Ascending aorta (tissue), 2 donors: ENCODE results near the gene KCNH4. TPM values are rescaled to one million over a fixed set of nuclear protein-coding genes. Genes with fewer than 3 reads are reported as not detected.
A peak's percentile ranks its signal among the peaks of the same experiment; 100 is the strongest.

Source experiments
- DNase-seq, 2 donors: peaks; one replicate each; pipeline ENCODE4 v3.0.0-alpha.2; 2019; ENCODE audit warnings: low spot score in 2 of 2
- H3K27ac ChIP-seq, 2 donors: fragments of 200-600 bp; sonication (generic); one replicate each; pipeline ENCODE4 v1.5.1; 2016 to 2017; ENCODE audit warnings: mild to moderate bottlenecking in 1 of 2
- H3K27me3 ChIP-seq: fragments of 200-600 bp; sonication (generic); one replicate; pipeline ENCODE4 v1.5.1; 2017
- H3K36me3 ChIP-seq, 2 donors: fragments of 200-600 bp; sonication (generic); one replicate each; pipeline ENCODE4 v1.5.1; 2016
- H3K4me1 ChIP-seq, 2 donors: fragments of 200-600 bp; sonication (generic); one replicate each; pipeline ENCODE4 v1.5.1; 2016 to 2017; ENCODE audit warnings: mild to moderate bottlenecking in 1 of 2
- H3K4me3 ChIP-seq, 2 donors: fragments of 200-600 bp; sonication (generic); one replicate each; pipeline ENCODE4 v1.5.1; 2016 to 2017; ENCODE audit warnings: mild to moderate bottlenecking in 1 of 2
- H3K9me3 ChIP-seq, 2 donors: fragments of 200-600 bp; sonication (generic); one replicate each; pipeline ENCODE4 v1.5.1; 2016
- CTCF ChIP-seq, 3 experiments: fragments of 200-600 bp in 2 of 3; fragments of 450-650 bp in 1 of 3; sonication (generic) in 2 of 3; IDR thresholded peaks; one replicate each; pipeline ENCODE4 v1.5.1; 2016 to 2019; ENCODE audit warnings: antibody characterized with exemption in 3 of 3, mild to moderate bottlenecking in 1 of 3, moderate library complexity in 1 of 3
- intact Hi-C: fragments of 100-400 bp; cut with DNase I; formaldehyde crosslinking; loops from one replicate; pipeline ENCODE4 v1.15.1; 2023
- total RNA-seq: library from RNA; depleted of rRNA; stranded (reverse); fragments of >200 nt; gene quantifications from one replicate; pipeline ENCODE4 v1.1.0, GENCODE V29; 2016

The KCNH4 gene
- total RNA-seq, 1 donor from 2014 or later: not detected

GRCh38 chr17:42111265-42111636, 69.7 kb downstream of the KCNH4 start:
- peak overlapping the region in 1 of 2 donors; percentile 78 for H3K4me3 ChIP-seq
- H3K27ac ChIP-seq: peak overlapping the region; percentile 91 to 93
- peaks cover 0 to 10% of the 10 kb centered on the region in 2 donors for H3K36me3 ChIP-seq
- intact Hi-C loops: no loop called here
- no peaks in the 10 kb centered on the region for H3K27me3 ChIP-seq
- TF ChIP-seq CTCF (IDR thresholded peaks at IDR 0.05): no peak
- no peak for DNase-seq
- peaks cover 4 to 11% of the 10 kb centered on the region in 2 donors for H3K4me1 ChIP-seq
- H3K9me3 ChIP-seq: no peaks in the 10 kb centered on the region

DNA sequence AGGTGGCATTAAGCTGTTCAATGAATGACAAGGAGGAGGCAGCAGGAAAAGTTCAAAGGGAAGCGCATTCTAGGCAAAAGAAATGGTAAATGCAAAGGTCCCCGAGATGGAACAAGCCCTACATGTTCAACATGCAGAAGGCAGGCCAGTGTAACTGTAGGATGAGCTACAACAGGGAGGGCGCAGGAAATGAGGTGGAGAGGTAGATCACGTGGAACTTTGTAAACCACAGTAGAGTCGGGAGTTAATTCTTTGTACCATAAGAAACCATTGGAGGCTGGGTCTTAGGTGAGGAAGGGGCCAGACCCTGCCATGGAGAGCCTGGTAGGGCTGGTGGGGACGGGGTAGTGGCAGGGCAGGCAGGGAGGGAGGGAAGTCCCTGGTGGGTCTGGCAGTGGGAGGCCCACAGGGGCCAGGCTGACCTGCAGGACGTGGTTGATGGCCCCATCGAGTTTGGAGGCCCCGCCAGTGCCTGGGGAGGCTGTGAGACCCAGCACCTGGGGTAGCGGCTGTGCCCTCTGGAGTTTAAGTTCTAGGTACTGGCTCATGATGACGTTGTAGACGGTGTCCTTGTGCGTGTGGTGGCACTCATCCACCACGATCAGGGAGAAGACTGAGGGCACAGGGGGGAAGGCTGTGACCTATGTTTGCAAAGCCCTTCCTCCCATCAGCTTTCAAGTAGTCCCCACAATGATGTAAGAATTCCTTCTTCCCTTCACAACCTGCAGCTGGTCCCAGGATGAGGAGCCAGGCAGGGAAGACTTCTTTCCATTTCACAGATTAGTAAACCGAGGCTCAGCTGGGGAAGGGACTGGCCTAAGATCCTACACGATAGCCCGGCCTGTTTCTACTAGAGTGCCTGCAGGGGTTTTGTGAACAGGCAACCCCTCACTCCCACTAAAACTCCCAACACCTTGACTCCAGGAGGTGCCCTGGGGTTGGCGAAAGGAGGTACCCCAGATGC, 70.4 kb downstream of the KCNH4 start:
- intact Hi-C loops: no loop called here
- Histone ChIP-seq H3K36me3 (peaks cover 0 to 10% of the 10 kb centered on the region in 2 donors), H3K4me1 (peaks cover 4 to 11% of the 10 kb centered on the region in 2 donors), H3K9me3 (no peaks in the 10 kb centered on the region), H3K4me3 (no peak overlapping the region), H3K27me3 (no peaks in the 10 kb centered on the region), H3K27ac (no peak overlapping the region)
- no peak for DNase-seq
- no peak for TF ChIP-seq CTCF (IDR thresholded peaks at IDR 0.05)

DNA sequence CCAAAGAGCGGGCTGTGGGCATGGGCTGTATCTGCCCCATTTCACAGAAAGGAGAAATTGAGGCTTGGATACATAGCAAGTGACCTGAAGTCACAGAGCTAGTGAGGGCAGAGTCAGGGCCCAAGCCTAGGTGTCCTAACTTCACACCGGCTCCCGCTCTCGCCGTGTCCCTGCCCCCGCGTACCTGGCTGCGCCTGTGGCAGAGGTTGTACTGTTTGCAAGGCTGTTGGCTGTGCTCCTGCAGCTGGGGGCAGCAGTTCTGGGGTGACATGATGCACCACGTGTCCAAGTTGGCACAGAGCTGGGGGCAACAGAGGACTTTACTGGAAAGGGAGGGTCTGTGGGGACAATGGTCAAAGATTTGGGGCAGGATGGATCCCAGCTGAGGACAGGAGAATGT, 71.9 kb downstream of the KCNH4 start:
- intact Hi-C loops: no loop called here
- H3K4me1 ChIP-seq: peaks cover 4 to 11% of the 10 kb centered on the region in 2 donors
- H3K4me3 ChIP-seq: no peak overlapping the region
- peaks cover 7 to 19% of the 10 kb centered on the region in 2 donors for H3K36me3 ChIP-seq
- no peak for DNase-seq
- no peak for TF ChIP-seq CTCF (IDR thresholded peaks at IDR 0.05)
- no peaks in the 10 kb centered on the region for H3K9me3 ChIP-seq
- no peak overlapping the region for H3K27ac ChIP-seq
- no peaks in the 10 kb centered on the region for H3K27me3 ChIP-seq

DNA sequence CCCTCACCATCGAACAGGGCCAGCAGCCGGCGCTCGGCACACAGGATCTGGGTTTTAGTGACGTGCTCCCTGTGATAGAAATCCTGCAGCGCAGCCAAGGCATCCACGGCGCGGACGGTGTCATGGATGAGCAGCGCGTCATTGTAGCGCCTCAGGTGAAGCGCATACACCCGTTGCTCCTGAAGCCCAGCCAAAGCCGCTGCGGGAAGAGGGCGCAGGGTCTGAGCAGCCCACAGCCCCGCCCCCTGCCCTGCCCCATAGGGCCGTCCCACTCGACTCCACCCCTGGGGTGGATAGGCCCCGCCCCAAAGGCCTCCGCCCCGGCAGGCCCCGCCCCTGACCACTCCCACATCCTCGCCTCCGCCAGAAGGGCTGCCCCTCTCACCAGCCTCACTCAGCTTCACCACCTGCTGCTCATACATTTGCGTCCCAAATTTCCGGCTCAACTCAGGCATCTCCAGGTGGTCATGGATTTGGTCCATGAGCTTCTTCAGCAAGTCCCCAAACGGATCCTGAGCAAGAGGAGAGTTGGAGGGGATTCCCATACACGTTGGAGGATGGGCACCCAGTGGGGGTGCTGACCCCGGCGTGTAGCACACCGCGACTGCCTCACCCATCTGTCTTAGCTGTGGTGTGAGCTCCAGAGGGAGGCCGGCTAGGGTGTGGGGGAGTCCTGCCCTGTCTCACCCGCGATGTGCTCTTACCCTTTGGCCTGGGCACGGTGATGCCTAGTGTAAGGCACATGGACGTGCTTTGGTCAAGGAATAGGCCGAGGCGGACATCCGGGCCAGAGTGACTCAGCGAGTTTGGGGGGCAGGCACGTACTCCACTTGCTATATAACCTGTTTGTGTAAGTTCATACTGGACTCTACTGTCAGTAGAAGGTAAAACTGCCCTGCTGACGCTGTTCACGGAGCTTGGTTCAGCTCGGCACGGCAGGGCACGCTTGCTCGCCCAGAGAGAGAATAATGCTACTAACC, 73.1 kb downstream of the KCNH4 start:
- no peak for TF ChIP-seq CTCF (IDR thresholded peaks at IDR 0.05)
- no peaks in the 10 kb centered on the region for H3K9me3 ChIP-seq
- peak in 1 of 2 donors; percentile 76 for DNase-seq
- no peak overlapping the region for H3K4me3 ChIP-seq
- no peaks in the 10 kb centered on the region for H3K27me3 ChIP-seq
- intact Hi-C loops: no loop called here
- peaks cover 0 to 9% of the 10 kb centered on the region in 2 donors for H3K4me1 ChIP-seq
- no peak overlapping the region for H3K27ac ChIP-seq
- H3K36me3 ChIP-seq: peaks cover 9 to 25% of the 10 kb centered on the region in 2 donors

DNA sequence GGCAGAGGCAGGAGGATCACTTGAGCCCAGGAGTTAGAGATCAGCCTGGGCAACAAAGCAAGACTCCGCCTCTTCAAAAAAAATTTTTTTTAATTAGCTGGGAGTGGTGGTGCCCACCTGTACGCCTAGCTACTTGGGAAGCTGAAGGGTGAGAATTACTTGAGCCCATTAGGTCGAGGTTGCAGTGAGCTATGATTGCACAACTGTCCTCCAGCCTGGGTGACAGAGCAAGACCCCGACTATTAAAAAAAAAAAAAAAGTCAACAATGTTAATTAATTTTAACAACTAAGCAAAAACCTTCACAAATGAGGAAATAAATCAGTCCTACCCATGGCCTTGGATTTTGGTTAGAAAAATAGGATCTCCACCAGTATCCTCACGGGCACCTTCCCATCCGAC, 73.8 kb downstream of the KCNH4 start:
- Histone ChIP-seq H3K27ac (no peak overlapping the region), H3K4me1 (peaks cover 0 to 6% of the 10 kb centered on the region in 2 donors), H3K36me3 (peaks cover 9 to 25% of the 10 kb centered on the region in 2 donors), H3K9me3 (no peaks in the 10 kb centered on the region), H3K4me3 (no peak overlapping the region), H3K27me3 (no peaks in the 10 kb centered on the region)
- intact Hi-C loops: no loop called here
- no peak for DNase-seq
- TF ChIP-seq CTCF (IDR thresholded peaks at IDR 0.05): no peak

Other genes with a start within 250 kb of the KCNH4 start
- gene CNP, start 214.3 kb downstream of the KCNH4 start, total RNA-seq: 72.9 TPM
- gene DNAJC7, start 163.7 kb downstream of the KCNH4 start, total RNA-seq: 79.7 TPM
- gene NKIRAS2, start 161.1 kb downstream of the KCNH4 start, total RNA-seq: 63.6 TPM
- gene C17orf113, start 130.5 kb downstream of the KCNH4 start, total RNA-seq: 0.21 TPM
- not detected for gene ZNF385C, start 82.7 kb downstream of the KCNH4 start, total RNA-seq
- 1.7 TPM for gene DHX58, start 68.4 kb downstream of the KCNH4 start, total RNA-seq
- 94.3 TPM for gene KAT2A, start 59.8 kb downstream of the KCNH4 start, total RNA-seq
- gene HSPB9, start 58.3 kb downstream of the KCNH4 start, total RNA-seq: not detected
- gene RAB5C, start 26.2 kb downstream of the KCNH4 start, total RNA-seq: 137 TPM
- gene HCRT, start 4.3 kb upstream of the KCNH4 start, total RNA-seq: not detected
- gene GHDC, start 13.4 kb upstream of the KCNH4 start, total RNA-seq: 94.3 TPM
- 80.6 TPM for gene STAT5B, start 95.2 kb upstream of the KCNH4 start, total RNA-seq
- 105 TPM for gene STAT5A, start 107.4 kb upstream of the KCNH4 start, total RNA-seq
- 181 TPM for gene STAT3, start 207.3 kb upstream of the KCNH4 start, total RNA-seq
- 548 TPM for gene CAVIN1, start 242.1 kb upstream of the KCNH4 start, total RNA-seq